Measurements from ENCODE around the gene KLK7.

- TF ChIP-seq CTCF (IDR thresholded peaks at IDR 0.05) (no peak), POLR2A (IDR thresholded peaks at IDR 0.05) (no peak)
Measured at GRCh38 chr19:51015691-51016267, 32.1 kb upstream of the KLK7 start.
